Middle frontal gyrus (tissue), 1 donor: ENCODE results near the gene CD7.

Experiments
- DNase-seq: peaks from one replicate; pipeline ENCODE4 v3.0.0-alpha.2; 2015; ENCODE audit warnings: low spot score; ENCODE audit errors: extremely low spot score

Gene CD7

GRCh38 chr17:82346342-82347300 is 29.2 kb upstream of the CD7 start:
- no peak for DNase-seq

- DNase-seq, result no peak
Observed at GRCh38 chr17:82345151-82345976, 28.0 kb upstream of the CD7 start.

GRCh38 chr17:82344175-82344907 is 26.9 kb upstream of the CD7 start:
- no peak for DNase-seq

GRCh38 chr17:82343560-82343959 is 26.2 kb upstream of the CD7 start:
- DNase-seq, result no peak

GRCh38 chr17:82342361-82343079 is 25.1 kb upstream of the CD7 start:
- DNase-seq, result no peak

- DNase-seq, result no peak
Observed at GRCh38 chr17:82339634-82340580, 22.5 kb upstream of the CD7 start.

GRCh38 chr17:82338858-82339633 is 21.6 kb upstream of the CD7 start:
- no peak for DNase-seq

GRCh38 chr17:82334622-82335394 is 17.4 kb upstream of the CD7 start:
- no peak for DNase-seq

GRCh38 chr17:82334204-82334621 is 16.8 kb upstream of the CD7 start:
- no peak for DNase-seq

GRCh38 chr17:82333279-82334171 is 16.1 kb upstream of the CD7 start, which contains the start of gene SECTM1:
Gene SECTM1 (minus strand): TSS chr17:82333766. CDS start chr17:82327240, 6,526 bp downstream.
- no peak for DNase-seq

GRCh38 chr17:82332669-82333278 is 15.4 kb upstream of the CD7 start:
- no peak for DNase-seq

GRCh38 chr17:82331345-82331939 is 14.0 kb upstream of the CD7 start:
- DNase-seq, result no peak

- DNase-seq, result no peak
Observed at GRCh38 chr17:82330322-82331239, 13.2 kb upstream of the CD7 start.

GRCh38 chr17:82329683-82330321 is 12.4 kb upstream of the CD7 start:
- DNase-seq, result no peak
